Endodermal cell (in vitro differentiated cells): ENCODE data around the gene NEMP1. TPM values are rescaled to one million over a fixed set of nuclear protein-coding genes. Genes with fewer than 3 reads are reported as not detected.
"Not testable (repeated sequence)": the region's sequence is repeated elsewhere in the genome, so short reads cannot be mapped to it uniquely, and the experiment has no call there.

Experiments
- DNase-seq: peaks from one replicate; pipeline ENCODE4 v3.0.0-alpha.2; 2017
- H3K27ac ChIP-seq: 2 replicates; pipeline ENCODE4 v1.5.1; 2013; ENCODE audit warnings: mild to moderate bottlenecking, low read depth, low read length, moderate library complexity
- H3K27me3 ChIP-seq: 2 replicates; pipeline ENCODE4 v1.6.1; 2013; ENCODE audit warnings: mild to moderate bottlenecking, low read length, moderate library complexity; ENCODE audit not compliant: insufficient read depth, control insufficient read depth, poor library complexity, severe bottlenecking
- H3K36me3 ChIP-seq: 2 replicates; pipeline ENCODE4 v1.7.0; 2013; ENCODE audit warnings: mild to moderate bottlenecking, low read length, moderate library complexity; ENCODE audit not compliant: control insufficient read depth, insufficient read depth
- H3K4me1 ChIP-seq: one replicate; pipeline ENCODE4 v1.7.0; 2013; ENCODE audit warnings: low read length; ENCODE audit not compliant: control insufficient read depth, insufficient read depth
- H3K4me3 ChIP-seq: 2 replicates; pipeline ENCODE4 v1.5.1; 2013; ENCODE audit warnings: mild to moderate bottlenecking, low read length, moderate library complexity
- H3K9ac ChIP-seq: 2 replicates; pipeline ENCODE4 v1.6.1; 2013; ENCODE audit warnings: mild to moderate bottlenecking, low read length, moderate library complexity; ENCODE audit not compliant: poor library complexity, severe bottlenecking; ENCODE audit errors: extremely low read depth
- H3K9me3 ChIP-seq: 2 replicates; pipeline ENCODE4 v1.6.1; 2013; ENCODE audit warnings: mild to moderate bottlenecking, low read length, moderate library complexity; ENCODE audit not compliant: control insufficient read depth
- H3K27ac Mint-ChIP-seq: 2 replicates; pipeline ENCODE4 v1.8.0; 2020; ENCODE audit warnings: mixed read lengths
- H3K27me3 Mint-ChIP-seq: 2 replicates; pipeline ENCODE4 v1.8.0; 2021; ENCODE audit warnings: mild to moderate bottlenecking, mixed read lengths; ENCODE audit not compliant: insufficient read depth
- H3K36me3 Mint-ChIP-seq: 2 replicates; pipeline ENCODE4 v1.8.0; 2020; ENCODE audit warnings: low read depth, mixed read lengths
- H3K4me1 Mint-ChIP-seq: 2 replicates; pipeline ENCODE4 v1.8.0; 2020; ENCODE audit warnings: mixed read lengths
- H3K4me3 Mint-ChIP-seq: 2 replicates; pipeline ENCODE4 v1.8.0; 2020; ENCODE audit warnings: mild to moderate bottlenecking, moderate library complexity, mixed read lengths
- H3K9me3 Mint-ChIP-seq: 2 replicates; pipeline ENCODE4 v1.8.0; 2020; ENCODE audit warnings: mild to moderate bottlenecking, mixed read lengths
- CTCF ChIP-seq: fragments of 200-600 bp; sonication (generic); conservative IDR thresholded peaks from 2 replicates; pipeline ENCODE4 v1.5.0; 2021; ENCODE audit warnings: antibody characterized with exemption, mild to moderate bottlenecking
- WGBS, 2 experiments: methylation state at CpG; one replicate each; pipeline versions ENCODE4 v1.1.5 to v1.1.7; 2013; ENCODE audit warnings: missing lambda C conversion rate in 2 of 2, mixed read lengths in 1 of 2; ENCODE audit not compliant: insufficient coverage in 1 of 2, insufficient read length in 1 of 2; 5-methylcytosine and 5-hydroxymethylcytosine counted together
- total RNA-seq, 2 donors: library from RNA; stranded (reverse); fragmentation: NEBNext Ultra II Directional in 1 of 2; extraction: Animal tissue kit (Norgen Biotek cat#: 25700) in 1 of 2; gene quantifications; 2 replicates in 1 of 2; 3 replicates in 1 of 2; pipeline ENCODE4 v1.2.1, GENCODE V29; 2021

The NEMP1 gene
- total RNA-seq, 2 donors from 2014 or later, result 36.3 to 52.6 TPM

GRCh38 chr12:57019983-57020719, 58.4 kb downstream of the NEMP1 start:
- Mint-ChIP-seq H3K27ac (no peak overlapping the region), H3K27me3 (peaks cover 3% of the 10 kb centered on the region), H3K9me3 (no peaks in the 10 kb centered on the region), H3K36me3 (no peaks in the 10 kb centered on the region), H3K4me3 (no peak overlapping the region), H3K4me1 (peaks cover 7% of the 10 kb centered on the region)
- Histone ChIP-seq H3K27ac (no peak overlapping the region), H3K4me3 (no peak overlapping the region), H3K4me1 (no peaks in the 10 kb centered on the region), H3K36me3 (no peaks in the 10 kb centered on the region), H3K9ac (no peak overlapping the region), H3K9me3 (no peaks in the 10 kb centered on the region), H3K27me3 (no peaks in the 10 kb centered on the region)
- TF ChIP-seq CTCF, result no peak
- 82 to 88% methylated on average over 8 to 9 of the region's 9 CpGs for WGBS, 2 experiments
- no peak for DNase-seq

GRCh38 chr12:57018906-57019305, 59.7 kb downstream of the NEMP1 start:
- no peak for TF ChIP-seq CTCF
- WGBS, 2 experiments, result 95% methylated on average over 1 of the region's 1 CpG; no CpG with 5 or more reads in 1 of the 2 experiments
- Mint-ChIP-seq H3K9me3 (no peaks in the 10 kb centered on the region), H3K36me3 (no peaks in the 10 kb centered on the region), H3K4me1 (peaks cover 7% of the 10 kb centered on the region), H3K27ac (no peak overlapping the region), H3K4me3 (no peak overlapping the region), H3K27me3 (peaks cover 5% of the 10 kb centered on the region)
- no peak for DNase-seq
- Histone ChIP-seq H3K9me3 (no peaks in the 10 kb centered on the region), H3K27me3 (peaks cover 6% of the 10 kb centered on the region), H3K27ac (no peak overlapping the region), H3K4me3 (no peak overlapping the region), H3K9ac (no peak overlapping the region), H3K4me1 (no peaks in the 10 kb centered on the region), H3K36me3 (no peaks in the 10 kb centered on the region)

GRCh38 chr12:57018353-57018752, 60.2 kb downstream of the NEMP1 start:
- DNase-seq, H3K9me3 Mint-ChIP-seq, H3K27ac ChIP-seq, H3K4me1 Mint-ChIP-seq, H3K36me3 ChIP-seq, H3K4me3 Mint-ChIP-seq, H3K4me3 ChIP-seq, H3K36me3 Mint-ChIP-seq, H3K9me3 ChIP-seq, H3K4me1 ChIP-seq, H3K27ac Mint-ChIP-seq, H3K27me3 Mint-ChIP-seq, H3K9ac ChIP-seq: not testable (repeated sequence)
- 91% methylated on average over 2 to 5 of the region's 5 CpGs for WGBS, 2 experiments
- H3K27me3 ChIP-seq, result peaks cover 12% of the 10 kb centered on the region
